GM12891 (cell line): Measurements from ENCODE around the gene C3. TPM values are rescaled to one million over a fixed set of nuclear protein-coding genes. Genes with fewer than 3 reads are reported as not detected.
"Not testable (repeated sequence)": the region's sequence is repeated elsewhere in the genome, so short reads cannot be mapped to it uniquely, and the experiment has no call there.

Experiments
- DNase-seq: peaks from one replicate; pipeline ENCODE4 v3.0.0; 2011; ENCODE audit warnings: low spot score; ENCODE audit not compliant: insufficient read length
- FAIRE-seq: peaks from 2 replicates; lab custom pipeline; 2011; peaks lifted over from hg19 to GRCh38; lab: Jason Lieb, UNC
- PAX5 ChIP-seq: IDR thresholded peaks from 2 replicates; pipeline ENCODE4 v1.6.1; 2011; ENCODE audit warnings: low read length, moderate library complexity, mild to moderate bottlenecking; ENCODE audit not compliant: insufficient read depth, severe bottlenecking
- POLR2A ChIP-seq: IDR thresholded peaks from 2 replicates; pipeline ENCODE4 v1.6.1; 2011; ENCODE audit warnings: low read depth, low read length, control low read depth
- POLR2AphosphoS5 ChIP-seq: IDR thresholded peaks from 2 replicates; pipeline ENCODE4 v1.6.1; 2011; ENCODE audit warnings: low read depth, low read length, control low read depth
- POU2F2 ChIP-seq: IDR thresholded peaks from 2 replicates; pipeline ENCODE4 v1.6.1; 2011; ENCODE audit warnings: low read depth, mild to moderate bottlenecking, control low read depth, low read length, moderate library complexity
- SPI1 ChIP-seq: IDR thresholded peaks from 2 replicates; pipeline ENCODE4 v1.6.1; 2011; ENCODE audit warnings: low read depth, low read length, control low read depth
- TAF1 ChIP-seq: IDR thresholded peaks from 2 replicates; pipeline ENCODE4 v1.6.1; 2011; ENCODE audit warnings: low read depth, low read length, control low read depth
- polyA plus RNA-seq: library from polyadenylated mRNA; unstranded; fragments of >200 nt; gene quantifications from one replicate; pipeline ENCODE4 v1.2.1, GENCODE V29; 2012; ENCODE audit warnings: low read depth, missing spikeins, inconsistent platforms; ENCODE audit not compliant: missing spikeins

C3 gene
- polyA plus RNA-seq: 0.62 TPM

DNA sequence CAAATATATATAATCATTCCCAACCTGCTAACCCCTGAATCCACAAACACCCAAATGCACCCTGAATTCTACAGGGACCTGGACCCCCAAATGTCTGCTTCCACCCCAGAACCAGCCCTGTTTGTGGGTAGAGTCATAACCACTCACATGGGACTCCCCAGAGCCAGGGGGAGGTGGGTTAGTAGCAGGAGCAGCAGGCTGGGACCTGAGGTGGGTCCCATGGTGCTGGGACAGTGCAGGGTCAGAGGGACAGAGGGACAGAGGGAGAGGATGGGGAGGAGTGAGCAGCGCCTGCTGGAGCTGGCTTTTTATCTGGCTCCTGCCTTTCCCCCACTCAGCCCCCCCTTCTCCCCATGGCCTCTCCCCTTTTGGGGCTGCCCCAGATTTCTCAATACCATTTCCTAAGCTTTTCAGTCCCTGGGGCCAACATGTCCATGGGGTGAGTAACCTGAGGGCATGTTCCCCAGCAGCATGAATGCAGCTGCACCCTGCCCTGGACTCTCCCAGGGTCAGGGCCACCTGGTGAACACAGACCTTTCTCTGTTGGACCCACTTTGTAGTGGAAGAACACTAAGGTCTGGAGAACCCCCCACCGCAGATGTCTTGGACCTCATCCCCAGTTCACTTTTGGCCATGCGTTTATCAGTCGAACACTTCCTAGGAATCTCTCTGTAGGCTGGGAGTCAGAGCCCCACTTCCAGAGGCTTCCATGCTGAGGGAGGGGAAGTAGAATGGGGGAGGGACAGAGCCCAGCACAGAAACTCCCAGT is at the start of gene C3:
TSS of gene C3 (minus strand) at position 282 of the 769 bp plus-strand sequence. CDS start at position 221, 61 bp downstream.
- DNase-seq (no peak), FAIRE-seq (no peak)
- TF ChIP-seq POU2F2: no peak
- no peak for TF ChIP-seq PAX5
- TF ChIP-seq POLR2AphosphoS5: no peak
- no peak for TF ChIP-seq SPI1
- TF ChIP-seq POLR2A: no peak
- no peak for TF ChIP-seq TAF1

DNA sequence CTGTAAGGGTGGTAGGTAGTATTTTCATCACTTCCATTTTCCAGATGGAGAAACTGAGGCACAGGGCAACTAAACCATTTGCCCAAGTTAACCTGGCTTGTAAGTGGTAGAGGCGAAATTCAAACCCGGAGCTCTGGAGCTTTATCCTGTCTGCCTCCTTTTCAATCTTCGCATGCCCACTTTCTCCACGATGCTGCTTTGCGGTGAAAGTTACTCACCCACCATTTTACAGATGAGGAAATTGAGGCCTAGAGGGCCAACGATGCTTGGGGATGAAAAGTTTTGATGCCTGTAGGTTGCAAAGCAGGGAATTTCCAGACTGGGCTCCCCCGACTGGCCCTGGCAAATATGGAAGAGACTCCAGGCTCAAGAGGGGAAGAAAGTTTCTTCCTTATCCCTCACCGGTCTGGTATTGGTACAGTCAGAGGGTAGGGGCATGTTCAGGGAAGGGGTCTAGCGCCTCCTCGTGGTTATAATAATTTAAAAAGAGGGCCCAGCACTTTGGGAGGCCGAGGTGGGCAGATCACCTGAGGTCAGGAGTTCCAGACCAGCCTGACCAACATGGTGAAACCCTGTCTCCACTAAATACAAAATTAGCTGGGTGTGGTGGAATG is 48.7 kb upstream of the C3 start:
- FAIRE-seq: peak; percentile 38
- TF ChIP-seq SPI1 (no peak), POLR2AphosphoS5 (no peak), POLR2A (no peak), TAF1 (no peak), POU2F2 (no peak), PAX5 (no peak)
- no peak for DNase-seq

DNA sequence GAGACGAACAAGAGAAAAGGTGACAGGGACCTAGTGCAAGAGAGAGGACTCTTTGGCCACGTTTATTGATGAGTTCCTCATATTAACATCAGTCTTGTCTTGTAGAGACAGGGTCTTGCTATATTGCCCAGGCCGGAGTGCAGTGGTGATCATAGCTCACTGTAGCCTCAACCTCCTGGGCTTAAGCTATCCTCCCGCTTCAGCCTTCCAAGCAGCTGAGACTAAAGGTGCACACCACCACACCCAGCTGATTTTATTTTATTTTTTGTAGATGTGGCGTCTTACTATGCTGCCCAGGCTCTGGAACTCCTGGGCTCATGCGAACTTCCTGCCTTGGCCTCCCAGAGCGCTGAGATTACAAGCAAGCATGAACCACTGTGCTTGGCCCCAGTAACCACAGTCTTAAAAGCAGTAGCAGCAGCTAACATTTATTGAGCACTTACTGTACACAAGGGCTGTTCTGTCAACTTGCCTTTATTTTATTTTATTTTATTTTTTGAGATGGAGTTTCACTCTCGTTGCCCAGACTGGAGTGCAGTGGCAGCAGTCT is 47.9 kb upstream of the C3 start:
- TF ChIP-seq PAX5 (no peak), POLR2AphosphoS5 (no peak), SPI1 (0 out of 2 replicates have a peak, but pooled peaks have one; percentile 10)
- DNase-seq (no peak), FAIRE-seq (peak; percentile 76)

DNA sequence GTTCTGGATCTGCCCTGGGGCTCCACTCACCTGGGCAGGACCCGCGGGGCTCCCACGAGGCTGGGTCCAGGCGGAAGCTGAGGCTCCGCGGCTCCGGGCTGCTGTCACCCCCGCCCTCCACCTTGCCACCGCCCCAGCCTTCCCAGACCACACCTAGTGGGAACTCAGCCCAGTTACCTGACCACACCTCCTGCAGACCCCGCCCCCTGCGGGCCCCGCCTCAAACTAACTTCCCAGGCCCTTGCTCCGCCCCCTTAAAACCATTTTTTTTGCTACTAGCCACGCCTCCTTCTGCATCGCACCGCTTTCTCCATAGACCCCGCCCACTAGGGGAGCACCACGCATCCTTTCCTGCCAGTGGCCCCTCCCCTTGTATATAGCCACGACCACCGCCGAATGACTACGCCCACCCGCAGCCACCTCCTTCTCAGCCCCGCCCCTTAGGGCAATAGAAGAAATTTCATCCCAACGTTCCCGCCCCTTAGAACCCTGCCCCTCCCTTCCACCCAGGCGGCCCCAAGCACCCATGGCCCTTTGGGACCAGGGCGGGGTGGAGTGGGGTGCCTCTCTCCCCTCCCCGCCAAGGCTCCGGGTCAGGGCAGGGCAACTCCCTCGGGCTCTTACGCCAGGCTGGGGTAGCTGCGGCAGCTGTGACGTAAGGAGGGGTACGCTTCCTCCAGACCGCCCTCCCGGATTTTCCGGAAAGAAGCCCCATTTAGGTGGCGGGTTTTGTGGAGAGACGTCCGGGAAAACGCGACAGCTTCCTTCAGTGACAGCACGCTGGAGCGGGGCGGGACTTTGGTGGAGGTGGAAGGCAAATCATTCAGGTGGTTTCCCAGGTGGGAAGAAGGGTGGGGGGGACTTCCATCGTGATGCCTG is 47.1 kb upstream of the C3 start, which contains the start of gene SH2D3A:
TSS of gene SH2D3A (minus strand) at position 79 of the 879 bp plus-strand sequence. CDS start 3,687 bp downstream, outside the sequence.
- TF ChIP-seq SPI1 (no peak), POLR2AphosphoS5 (no peak), POU2F2 (no peak), TAF1 (no peak), PAX5 (no peak)
- DNase-seq (peak; percentile 82), FAIRE-seq (peak; percentile 98)

DNA sequence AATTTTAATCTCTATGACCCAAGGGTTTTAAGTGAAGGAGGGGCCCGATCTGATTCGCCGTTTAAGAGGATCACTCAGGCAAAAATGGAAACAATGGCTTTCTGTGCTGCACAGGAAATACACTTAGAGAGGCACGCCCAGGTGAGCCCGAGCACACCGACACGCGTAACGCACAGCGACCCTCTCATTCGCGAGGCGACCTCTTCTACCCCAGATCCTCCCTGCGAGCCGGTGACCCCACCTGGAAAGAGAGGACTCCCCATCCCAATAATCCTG is 46.6 kb upstream of the C3 start:
- FAIRE-seq (no peak), DNase-seq (no peak)
- no peak for TF ChIP-seq POLR2A
- TF ChIP-seq PAX5: no peak
- TF ChIP-seq POU2F2: no peak
- TF ChIP-seq SPI1: no peak
- TF ChIP-seq TAF1: no peak
- TF ChIP-seq POLR2AphosphoS5: no peak

DNA sequence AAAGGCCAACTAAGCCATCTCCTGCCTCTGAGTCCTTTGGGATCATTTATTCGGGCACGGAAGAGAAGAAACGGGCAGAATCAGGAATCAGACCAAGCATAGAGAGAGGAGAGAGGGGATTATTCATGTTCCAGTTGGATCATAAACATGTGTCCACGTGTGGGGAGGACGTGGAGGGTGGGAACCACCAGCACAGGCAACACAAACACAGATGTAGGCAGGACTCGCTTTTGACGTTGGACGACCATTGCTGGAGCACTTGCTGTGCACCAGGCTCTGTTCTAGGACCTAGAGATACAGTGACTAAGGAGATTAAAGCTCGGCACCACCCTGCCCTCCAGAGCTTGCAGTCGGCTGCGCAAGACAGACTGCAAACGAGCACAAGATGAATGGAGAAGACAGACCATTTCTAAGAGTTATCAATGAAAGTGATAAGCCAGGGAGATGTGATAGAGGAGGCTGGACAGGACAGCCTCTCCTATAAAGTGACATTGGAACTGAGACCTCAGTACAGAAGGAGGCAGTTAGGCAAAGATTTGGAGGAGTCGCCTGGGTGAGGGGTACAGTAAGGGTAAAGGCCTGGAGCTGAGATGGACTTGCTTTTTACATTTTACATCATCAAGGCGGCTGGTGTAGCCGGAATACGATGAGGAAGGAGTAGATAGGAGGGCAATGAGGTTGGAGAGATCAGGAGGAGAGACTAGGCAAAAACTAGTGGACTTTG is 46.1 kb upstream of the C3 start:
- FAIRE-seq: no peak

DNA sequence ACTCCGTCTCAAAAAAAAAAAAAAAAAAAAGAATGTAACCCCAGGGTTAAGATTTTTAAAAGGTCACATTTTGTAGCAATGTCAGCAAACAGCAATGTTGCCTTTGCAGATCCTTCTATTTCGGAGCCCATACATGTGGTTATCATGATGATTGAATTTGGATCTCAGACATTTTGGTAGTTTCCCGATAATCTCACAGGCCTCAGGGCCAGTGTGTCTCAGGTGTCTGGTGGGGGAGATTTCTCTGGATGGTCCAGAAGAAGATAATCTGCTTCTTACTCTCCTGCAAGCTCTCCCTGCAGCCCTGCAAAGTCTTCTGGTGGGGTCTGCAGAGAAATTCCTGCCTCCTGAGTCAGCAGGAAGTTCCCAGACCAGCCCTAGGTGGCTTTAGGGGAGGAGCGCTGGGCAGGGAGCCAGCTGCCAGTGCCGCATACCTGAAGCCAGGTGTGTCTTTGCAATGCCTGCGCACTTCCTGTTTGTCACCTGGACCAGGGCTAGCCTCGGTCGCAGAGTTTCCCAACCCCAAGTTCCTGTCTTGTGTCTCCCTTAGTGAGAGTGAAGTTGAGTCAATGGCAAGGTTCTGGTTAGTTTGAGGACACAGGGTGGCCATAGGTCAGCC is 45.4 kb upstream of the C3 start:
- TF ChIP-seq POLR2A (no peak), SPI1 (peak; percentile 43; the same call in 1 of the 2 replicates)
- FAIRE-seq (no peak), DNase-seq (no peak)

More for the DNA sequence above, 46.1 kb upstream of the C3 start:
- no peak for DNase-seq
- no peak for TF ChIP-seq TAF1
- TF ChIP-seq POU2F2: no peak
- no peak for TF ChIP-seq POLR2AphosphoS5
- TF ChIP-seq PAX5: no peak
- TF ChIP-seq POLR2A: no peak
- TF ChIP-seq SPI1: no peak

DNA sequence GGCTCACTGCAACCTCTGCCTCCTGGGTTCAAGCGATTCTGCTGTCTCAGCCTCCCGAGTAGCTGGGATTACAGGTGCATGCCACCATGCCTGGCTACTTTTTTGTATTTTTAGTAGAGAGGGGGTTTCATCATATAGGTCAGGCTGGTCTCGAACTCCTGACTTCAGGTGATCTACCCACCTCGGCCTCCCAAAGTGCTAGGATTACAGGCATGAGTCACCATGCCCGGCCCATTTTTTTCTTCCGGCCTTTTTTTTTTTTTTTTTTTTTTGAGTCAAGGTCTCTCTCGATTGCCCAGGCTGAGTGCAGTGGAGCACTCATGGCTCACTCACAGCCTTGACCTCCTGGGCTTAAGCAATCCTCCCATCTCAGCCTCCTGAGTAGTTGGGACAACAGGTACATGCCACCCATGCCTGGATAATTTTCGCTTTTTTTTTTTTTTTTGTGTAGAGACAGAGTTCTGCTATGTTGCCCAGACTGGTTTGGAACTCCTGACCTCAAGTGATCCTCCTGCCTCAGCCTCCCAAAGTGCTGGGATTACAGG is 41.9 kb upstream of the C3 start:
- not testable (repeated sequence) for FAIRE-seq

More for the DNA sequence above, 41.9 kb upstream of the C3 start:
- DNase-seq: not testable (repeated sequence)
